Endodermal cell (in vitro differentiated cells): ENCODE results near the gene SLC28A1. TPM values are rescaled to one million over a fixed set of nuclear protein-coding genes. Genes with fewer than 3 reads are reported as not detected.

ENCODE experiments used
- DNase-seq: peaks from one replicate; pipeline ENCODE4 v3.0.0-alpha.2; 2017
- H3K27ac ChIP-seq: 2 replicates; pipeline ENCODE4 v1.5.1; 2013; ENCODE audit warnings: mild to moderate bottlenecking, low read depth, low read length, moderate library complexity
- H3K27me3 ChIP-seq: 2 replicates; pipeline ENCODE4 v1.6.1; 2013; ENCODE audit warnings: mild to moderate bottlenecking, low read length, moderate library complexity; ENCODE audit not compliant: insufficient read depth, control insufficient read depth, poor library complexity, severe bottlenecking
- H3K36me3 ChIP-seq: 2 replicates; pipeline ENCODE4 v1.7.0; 2013; ENCODE audit warnings: mild to moderate bottlenecking, low read length, moderate library complexity; ENCODE audit not compliant: control insufficient read depth, insufficient read depth
- H3K4me1 ChIP-seq: one replicate; pipeline ENCODE4 v1.7.0; 2013; ENCODE audit warnings: low read length; ENCODE audit not compliant: control insufficient read depth, insufficient read depth
- H3K4me3 ChIP-seq: 2 replicates; pipeline ENCODE4 v1.5.1; 2013; ENCODE audit warnings: mild to moderate bottlenecking, low read length, moderate library complexity
- H3K9ac ChIP-seq: 2 replicates; pipeline ENCODE4 v1.6.1; 2013; ENCODE audit warnings: mild to moderate bottlenecking, low read length, moderate library complexity; ENCODE audit not compliant: poor library complexity, severe bottlenecking; ENCODE audit errors: extremely low read depth
- H3K9me3 ChIP-seq: 2 replicates; pipeline ENCODE4 v1.6.1; 2013; ENCODE audit warnings: mild to moderate bottlenecking, low read length, moderate library complexity; ENCODE audit not compliant: control insufficient read depth
- H3K27ac Mint-ChIP-seq: 2 replicates; pipeline ENCODE4 v1.8.0; 2020; ENCODE audit warnings: mixed read lengths
- H3K27me3 Mint-ChIP-seq: 2 replicates; pipeline ENCODE4 v1.8.0; 2021; ENCODE audit warnings: mild to moderate bottlenecking, mixed read lengths; ENCODE audit not compliant: insufficient read depth
- H3K36me3 Mint-ChIP-seq: 2 replicates; pipeline ENCODE4 v1.8.0; 2020; ENCODE audit warnings: low read depth, mixed read lengths
- H3K4me1 Mint-ChIP-seq: 2 replicates; pipeline ENCODE4 v1.8.0; 2020; ENCODE audit warnings: mixed read lengths
- H3K4me3 Mint-ChIP-seq: 2 replicates; pipeline ENCODE4 v1.8.0; 2020; ENCODE audit warnings: mild to moderate bottlenecking, moderate library complexity, mixed read lengths
- H3K9me3 Mint-ChIP-seq: 2 replicates; pipeline ENCODE4 v1.8.0; 2020; ENCODE audit warnings: mild to moderate bottlenecking, mixed read lengths
- WGBS, 2 experiments: methylation state at CpG; one replicate each; pipeline versions ENCODE4 v1.1.5 to v1.1.7; 2013; ENCODE audit warnings: missing lambda C conversion rate in 2 of 2, mixed read lengths in 1 of 2; ENCODE audit not compliant: insufficient coverage in 1 of 2, insufficient read length in 1 of 2; 5-methylcytosine and 5-hydroxymethylcytosine counted together
- total RNA-seq, 2 donors: library from RNA; stranded (reverse); fragmentation: NEBNext Ultra II Directional in 1 of 2; extraction: Animal tissue kit (Norgen Biotek cat#: 25700) in 1 of 2; gene quantifications; 2 replicates in 1 of 2; 3 replicates in 1 of 2; pipeline ENCODE4 v1.2.1, GENCODE V29; 2021
- TF ChIP-seq, protein P1 (sequence below): fragments of 200-600 bp; sonication (generic); conservative IDR thresholded peaks from 2 replicates; pipeline ENCODE4 v1.5.0; 2021; ENCODE audit warnings: antibody characterized with exemption, mild to moderate bottlenecking

The SLC28A1 gene
- total RNA-seq, 2 donors from 2014 or later, result not detected

DNA sequence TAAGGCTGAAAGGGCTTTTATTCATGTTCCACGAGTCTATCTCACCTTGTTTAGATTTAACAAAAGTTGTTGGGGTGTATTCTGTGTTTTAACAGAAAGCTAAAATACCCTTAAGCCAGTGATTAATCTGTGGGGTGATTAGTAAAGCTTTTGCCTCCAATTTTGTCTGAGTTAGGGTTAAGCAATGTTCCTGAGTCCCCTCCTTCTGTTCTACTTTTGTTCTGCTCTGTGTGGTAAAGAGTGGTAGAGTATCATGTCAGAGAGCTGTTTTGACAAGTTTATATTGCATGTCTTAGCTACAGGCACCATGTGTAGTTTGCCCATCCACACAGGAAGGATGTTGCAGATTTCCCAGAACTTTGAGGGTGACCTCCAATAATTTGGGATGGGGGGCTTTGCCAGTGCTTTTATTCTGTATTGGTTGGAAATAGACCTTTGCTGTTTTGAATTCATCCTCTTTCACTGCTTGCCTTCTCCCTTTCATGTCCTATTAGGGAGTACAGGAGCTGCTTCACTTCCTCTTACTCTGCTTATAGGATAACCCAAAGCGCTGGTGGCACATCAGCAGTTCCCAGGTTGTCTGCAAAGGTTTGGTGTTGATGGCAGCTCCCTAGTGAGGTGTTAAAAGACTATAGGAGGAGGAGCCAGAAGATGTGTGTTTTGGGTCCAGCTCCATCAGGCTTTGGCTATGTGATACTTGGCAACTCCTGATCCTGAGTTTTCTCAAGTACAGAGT is 104.6 kb downstream of the SLC28A1 start:
- Histone ChIP-seq H3K27me3 (peaks cover 1% of the 10 kb centered on the region), H3K36me3 (no peaks in the 10 kb centered on the region), H3K4me3 (no peak overlapping the region), H3K4me1 (no peaks in the 10 kb centered on the region), H3K9me3 (no peaks in the 10 kb centered on the region), H3K27ac (no peak overlapping the region), H3K9ac (no peak overlapping the region)
- Mint-ChIP-seq H3K27ac (no peak overlapping the region), H3K27me3 (peaks cover 33% of the 10 kb centered on the region), H3K9me3 (no peaks in the 10 kb centered on the region), H3K36me3 (no peaks in the 10 kb centered on the region), H3K4me3 (no peak overlapping the region), H3K4me1 (peaks cover 18% of the 10 kb centered on the region)
- WGBS, 2 experiments, result 50 to 100% methylated on average over 1 to 2 of the region's 2 CpGs
- DNase-seq, result peak; percentile 57
- TF ChIP-seq, protein P1, sequence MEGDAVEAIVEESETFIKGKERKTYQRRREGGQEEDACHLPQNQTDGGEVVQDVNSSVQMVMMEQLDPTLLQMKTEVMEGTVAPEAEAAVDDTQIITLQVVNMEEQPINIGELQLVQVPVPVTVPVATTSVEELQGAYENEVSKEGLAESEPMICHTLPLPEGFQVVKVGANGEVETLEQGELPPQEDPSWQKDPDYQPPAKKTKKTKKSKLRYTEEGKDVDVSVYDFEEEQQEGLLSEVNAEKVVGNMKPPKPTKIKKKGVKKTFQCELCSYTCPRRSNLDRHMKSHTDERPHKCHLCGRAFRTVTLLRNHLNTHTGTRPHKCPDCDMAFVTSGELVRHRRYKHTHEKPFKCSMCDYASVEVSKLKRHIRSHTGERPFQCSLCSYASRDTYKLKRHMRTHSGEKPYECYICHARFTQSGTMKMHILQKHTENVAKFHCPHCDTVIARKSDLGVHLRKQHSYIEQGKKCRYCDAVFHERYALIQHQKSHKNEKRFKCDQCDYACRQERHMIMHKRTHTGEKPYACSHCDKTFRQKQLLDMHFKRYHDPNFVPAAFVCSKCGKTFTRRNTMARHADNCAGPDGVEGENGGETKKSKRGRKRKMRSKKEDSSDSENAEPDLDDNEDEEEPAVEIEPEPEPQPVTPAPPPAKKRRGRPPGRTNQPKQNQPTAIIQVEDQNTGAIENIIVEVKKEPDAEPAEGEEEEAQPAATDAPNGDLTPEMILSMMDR, result no peak

- peaks cover 24% of the 10 kb centered on the region for H3K27me3 Mint-ChIP-seq
Observed at GRCh38 chr15:84990507-84990906, 106.0 kb downstream of the SLC28A1 start.

GRCh38 chr15:84991014-84991712 is 106.7 kb downstream of the SLC28A1 start:
- no peaks in the 10 kb centered on the region for H3K9me3 Mint-ChIP-seq

More at GRCh38 chr15:84990507-84990906, 106.0 kb downstream of the SLC28A1 start:
- Histone ChIP-seq H3K27ac (no peak overlapping the region), H3K36me3 (no peaks in the 10 kb centered on the region), H3K4me1 (no peaks in the 10 kb centered on the region), H3K9ac (no peak overlapping the region), H3K4me3 (no peak overlapping the region), H3K9me3 (no peaks in the 10 kb centered on the region), H3K27me3 (no peaks in the 10 kb centered on the region)
- H3K36me3 Mint-ChIP-seq, result no peaks in the 10 kb centered on the region
- peaks cover 14% of the 10 kb centered on the region for H3K4me1 Mint-ChIP-seq
- no peak overlapping the region for H3K4me3 Mint-ChIP-seq
- 100% methylated on average over 1 of the region's 1 CpG; no CpG with 5 or more reads in 1 of the 2 experiments for WGBS, 2 experiments
- no peak overlapping the region for H3K27ac Mint-ChIP-seq
- TF ChIP-seq, protein P1, result no peak
- no peak for DNase-seq
- H3K9me3 Mint-ChIP-seq, result no peaks in the 10 kb centered on the region

More at GRCh38 chr15:84991014-84991712, 106.7 kb downstream of the SLC28A1 start:
- Histone ChIP-seq H3K9ac (no peak overlapping the region), H3K27me3 (no peaks in the 10 kb centered on the region), H3K4me1 (no peaks in the 10 kb centered on the region), H3K9me3 (no peaks in the 10 kb centered on the region), H3K36me3 (no peaks in the 10 kb centered on the region), H3K4me3 (no peak overlapping the region), H3K27ac (no peak overlapping the region)
- DNase-seq, result no peak
- H3K36me3 Mint-ChIP-seq, result no peaks in the 10 kb centered on the region
- TF ChIP-seq, protein P1, result no peak
- H3K27ac Mint-ChIP-seq, result no peak overlapping the region
- H3K4me1 Mint-ChIP-seq, result peaks cover 13% of the 10 kb centered on the region
- 78 to 93% methylated on average over 1 to 4 of the region's 4 CpGs for WGBS, 2 experiments
- H3K4me3 Mint-ChIP-seq, result no peak overlapping the region
- peaks cover 20% of the 10 kb centered on the region for H3K27me3 Mint-ChIP-seq
